ENCODE measurements around the gene YJU2.

YJU2 gene

GRCh38 chr19:4292515-4292914, 45.6 kb downstream of the YJU2 start:
- TF ChIP-seq CTCF (IDR thresholded peaks at IDR 0.05; ENCODE audit: insufficient read depth, low read length, missing control alignments): no peak
- CTCF ChIA-PET: no interaction called here
- no peak overlapping the region for H3K4me3 ChIP-seq (ENCODE audit: low read depth, low read length)
- no peak for DNase-seq (ENCODE audit: low read depth, low spot score)
- POLR2A ChIA-PET: no interaction called here

GRCh38 chr19:4294389-4294788, 47.5 kb downstream of the YJU2 start:
- no peak for DNase-seq (ENCODE audit: low read depth, low spot score)
- ChIA-PET CTCF (no interaction called here), POLR2A (no interaction called here)
- TF ChIP-seq CTCF (IDR thresholded peaks at IDR 0.05; ENCODE audit: insufficient read depth, low read length, missing control alignments): no peak
- H3K4me3 ChIP-seq (ENCODE audit: low read depth, low read length): no peak overlapping the region

- ChIA-PET CTCF (interaction anchor here (1.1 to 1.6 kb wide), 2 partner anchors 28 to 56 kb away, joined by 3 to 4 read pairs; no protein-coding TSS in a partner anchor), POLR2A (no interaction called here)
- DNase-seq (ENCODE audit: low read depth, low spot score): no peak
- TF ChIP-seq CTCF (IDR thresholded peaks at IDR 0.05; ENCODE audit: insufficient read depth, low read length, missing control alignments): no peak
- no peak overlapping the region for H3K4me3 ChIP-seq (ENCODE audit: low read depth, low read length)
These were observed 49.3 kb downstream of the YJU2 start for GRCh38 chr19:4295972-4296771.

GRCh38 chr19:4297901-4298809, 51.3 kb downstream of the YJU2 start:
- no peak overlapping the region for H3K4me3 ChIP-seq (ENCODE audit: low read depth, low read length)
- TF ChIP-seq CTCF (IDR thresholded peaks at IDR 0.05; ENCODE audit: insufficient read depth, low read length, missing control alignments): no peak
- CTCF ChIA-PET: interaction anchor here (0.9 to 1.1 kb wide), 2 partner anchors 13 to 55 kb away, joined by 3 to 4 read pairs; no protein-coding TSS in a partner anchor
- POLR2A ChIA-PET: no interaction called here
- DNase-seq (ENCODE audit: low read depth, low spot score): no peak

GRCh38 chr19:4298810-4299550, 52.1 kb downstream of the YJU2 start:
- ChIA-PET CTCF (interaction anchor here (0.9 to 1.1 kb wide), 2 partner anchors 14 to 54 kb away, joined by 3 to 4 read pairs; no protein-coding TSS in a partner anchor), POLR2A (no interaction called here)
- no peak for TF ChIP-seq CTCF (IDR thresholded peaks at IDR 0.05; ENCODE audit: insufficient read depth, low read length, missing control alignments)
- H3K4me3 ChIP-seq (ENCODE audit: low read depth, low read length): no peak overlapping the region
- DNase-seq (ENCODE audit: low read depth, low spot score): no peak

All from AG04449 (cell line).